ENCODE results near the gene SMIM31. TPM values are rescaled to one million over a fixed set of nuclear protein-coding genes. Genes with fewer than 3 reads are reported as not detected.

SMIM31 gene
- total RNA-seq, 1 experiment from 2014 or later, result not detected

DNA sequence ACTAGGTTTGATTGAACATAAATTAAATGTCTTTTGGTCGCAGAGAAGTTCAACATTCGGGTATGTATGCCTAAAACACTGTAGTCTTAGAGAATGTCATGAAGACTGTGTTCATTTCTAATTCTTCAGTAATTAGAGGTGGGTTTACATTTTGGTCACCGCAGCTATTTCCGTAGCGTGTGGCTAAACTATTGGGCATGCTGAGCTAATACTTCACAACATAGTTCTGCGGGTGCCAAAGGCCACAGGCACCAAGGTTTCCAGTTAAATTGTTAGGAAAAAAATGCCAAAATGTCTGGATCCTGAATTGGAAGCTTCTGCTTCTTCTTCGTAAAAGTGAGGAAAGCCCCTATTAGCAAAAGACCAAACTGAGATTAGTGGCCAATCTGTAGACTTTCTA is 25.1 kb downstream of the SMIM31 start:
- Histone ChIP-seq H3K9me3 (ENCODE audit: control insufficient read depth in 1 of 2, insufficient read depth in 1 of 2, low read depth in 1 of 2, low read length in 2 of 2) (no peaks in the 10 kb centered on the region), H3K27ac (ENCODE audit: low read depth, low read length) (no peak overlapping the region), H2AFZ (ENCODE audit: low read depth, low read length, poor library complexity, severe bottlenecking) (no peak overlapping the region), H3K4me2 (ENCODE audit: low read length) (no peak overlapping the region), H3K9me2 (ENCODE audit: insufficient read depth) (no peaks in the 10 kb centered on the region), H3K36me3 (ENCODE audit: control insufficient read depth in 1 of 2, insufficient read depth in 2 of 2, low read length in 2 of 2) (no peaks in the 10 kb centered on the region), H4K20me1 (ENCODE audit: insufficient read depth) (no peaks in the 10 kb centered on the region), H3K27me3 (ENCODE audit: insufficient read depth, low read length) (no peaks in the 10 kb centered on the region), H3K4me1 (ENCODE audit: control insufficient read depth in 1 of 2, insufficient read depth in 2 of 2, low read length in 2 of 2) (no peaks in the 10 kb centered on the region), H3K79me2 (ENCODE audit: insufficient read depth, low read length) (no peaks in the 10 kb centered on the region), H3K4me3 (replicated peaks in 1 of 2; ENCODE audit: low read depth in 1 of 2, low read length in 2 of 2) (no peak overlapping the region), H3K9ac (ENCODE audit: low read length) (no peak overlapping the region)
- CTCF ChIA-PET, result interaction anchor here (2.2 kb wide), 1 partner anchor 11 kb away, joined by 6 read pairs; no protein-coding TSS in a partner anchor
- intact Hi-C loops (cut with micrococcal nuclease), result loop anchor here (1.0 to 5.0 kb wide), 2 partner anchors 158 to 218 kb away; no protein-coding TSS in a partner anchor
- TF ChIP-seq, protein P1, sequence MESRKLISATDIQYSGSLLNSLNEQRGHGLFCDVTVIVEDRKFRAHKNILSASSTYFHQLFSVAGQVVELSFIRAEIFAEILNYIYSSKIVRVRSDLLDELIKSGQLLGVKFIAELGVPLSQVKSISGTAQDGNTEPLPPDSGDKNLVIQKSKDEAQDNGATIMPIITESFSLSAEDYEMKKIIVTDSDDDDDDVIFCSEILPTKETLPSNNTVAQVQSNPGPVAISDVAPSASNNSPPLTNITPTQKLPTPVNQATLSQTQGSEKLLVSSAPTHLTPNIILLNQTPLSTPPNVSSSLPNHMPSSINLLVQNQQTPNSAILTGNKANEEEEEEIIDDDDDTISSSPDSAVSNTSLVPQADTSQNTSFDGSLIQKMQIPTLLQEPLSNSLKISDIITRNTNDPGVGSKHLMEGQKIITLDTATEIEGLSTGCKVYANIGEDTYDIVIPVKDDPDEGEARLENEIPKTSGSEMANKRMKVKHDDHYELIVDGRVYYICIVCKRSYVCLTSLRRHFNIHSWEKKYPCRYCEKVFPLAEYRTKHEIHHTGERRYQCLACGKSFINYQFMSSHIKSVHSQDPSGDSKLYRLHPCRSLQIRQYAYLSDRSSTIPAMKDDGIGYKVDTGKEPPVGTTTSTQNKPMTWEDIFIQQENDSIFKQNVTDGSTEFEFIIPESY (IDR thresholded peaks at IDR 0.05; ENCODE audit: extremely low read depth, insufficient replicate concordance, low read length), result no peak
- no peak for TF ChIP-seq EZH2phosphoT487 (IDR thresholded peaks at IDR 0.05; ENCODE audit: borderline replicate concordance)
- TF ChIP-seq, protein P2, sequence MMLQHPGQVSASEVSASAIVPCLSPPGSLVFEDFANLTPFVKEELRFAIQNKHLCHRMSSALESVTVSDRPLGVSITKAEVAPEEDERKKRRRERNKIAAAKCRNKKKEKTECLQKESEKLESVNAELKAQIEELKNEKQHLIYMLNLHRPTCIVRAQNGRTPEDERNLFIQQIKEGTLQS (IDR thresholded peaks at IDR 0.05), result no peak
- TF ChIP-seq POLR2A (IDR thresholded peaks at IDR 0.05; ENCODE audit: borderline replicate concordance, extremely low read depth, insufficient read depth, insufficient read length), result no peak
- no peak for TF ChIP-seq POLR2AphosphoS5 (IDR thresholded peaks at IDR 0.05; ENCODE audit: low read depth, low read length)
- TF ChIP-seq SRF (IDR thresholded peaks at IDR 0.05; ENCODE audit: low read depth), result no peak
- TF ChIP-seq, protein P3, sequence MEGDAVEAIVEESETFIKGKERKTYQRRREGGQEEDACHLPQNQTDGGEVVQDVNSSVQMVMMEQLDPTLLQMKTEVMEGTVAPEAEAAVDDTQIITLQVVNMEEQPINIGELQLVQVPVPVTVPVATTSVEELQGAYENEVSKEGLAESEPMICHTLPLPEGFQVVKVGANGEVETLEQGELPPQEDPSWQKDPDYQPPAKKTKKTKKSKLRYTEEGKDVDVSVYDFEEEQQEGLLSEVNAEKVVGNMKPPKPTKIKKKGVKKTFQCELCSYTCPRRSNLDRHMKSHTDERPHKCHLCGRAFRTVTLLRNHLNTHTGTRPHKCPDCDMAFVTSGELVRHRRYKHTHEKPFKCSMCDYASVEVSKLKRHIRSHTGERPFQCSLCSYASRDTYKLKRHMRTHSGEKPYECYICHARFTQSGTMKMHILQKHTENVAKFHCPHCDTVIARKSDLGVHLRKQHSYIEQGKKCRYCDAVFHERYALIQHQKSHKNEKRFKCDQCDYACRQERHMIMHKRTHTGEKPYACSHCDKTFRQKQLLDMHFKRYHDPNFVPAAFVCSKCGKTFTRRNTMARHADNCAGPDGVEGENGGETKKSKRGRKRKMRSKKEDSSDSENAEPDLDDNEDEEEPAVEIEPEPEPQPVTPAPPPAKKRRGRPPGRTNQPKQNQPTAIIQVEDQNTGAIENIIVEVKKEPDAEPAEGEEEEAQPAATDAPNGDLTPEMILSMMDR (IDR thresholded peaks at IDR 0.05 in 2 of 3, conservative IDR thresholded peaks at IDR 0.05 in 1 of 3; ENCODE audit: borderline replicate concordance in 1 of 3, insufficient read depth in 1 of 3, low read depth in 2 of 3, low read length in 2 of 3), result no peak
- no peak for TF ChIP-seq FOSL1 (IDR thresholded peaks at IDR 0.05; ENCODE audit: low read depth)
- no peak for TF ChIP-seq JUND (IDR thresholded peaks at IDR 0.05)
- TF ChIP-seq SIN3A (IDR thresholded peaks at IDR 0.05; ENCODE audit: low read depth), result no peak
- no peak for TF ChIP-seq CEBPB (IDR thresholded peaks at IDR 0.05; ENCODE audit: low read depth)
- TF ChIP-seq, protein P4, sequence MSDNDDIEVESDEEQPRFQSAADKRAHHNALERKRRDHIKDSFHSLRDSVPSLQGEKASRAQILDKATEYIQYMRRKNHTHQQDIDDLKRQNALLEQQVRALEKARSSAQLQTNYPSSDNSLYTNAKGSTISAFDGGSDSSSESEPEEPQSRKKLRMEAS (IDR thresholded peaks at IDR 0.05), result no peak
- TF ChIP-seq YY1 (IDR thresholded peaks at IDR 0.05; ENCODE audit: extremely low read depth, insufficient replicate concordance, low read depth, low read length), result no peak
- TF ChIP-seq ELF1 (IDR thresholded peaks at IDR 0.05; ENCODE audit: borderline replicate concordance, low read depth), result no peak
- no peak for TF ChIP-seq TCF7L2 (IDR thresholded peaks at IDR 0.05; ENCODE audit: borderline replicate concordance, extremely low read depth, insufficient read depth, insufficient read length)
- TF ChIP-seq SP1 (IDR thresholded peaks at IDR 0.05; ENCODE audit: low read depth), result no peak
- no peak for TF ChIP-seq RAD21 (IDR thresholded peaks at IDR 0.05; ENCODE audit: low read depth)
- TF ChIP-seq ZFX (IDR thresholded peaks at IDR 0.05), result no peak
- no peak for TF ChIP-seq EZH2 (IDR thresholded peaks at IDR 0.05)
- TF ChIP-seq CBX3 (IDR thresholded peaks at IDR 0.05; ENCODE audit: low read depth), result no peak
- BruUV-seq (replicated peaks), result no TSS peak
- RAD21 ChIA-PET (ENCODE audit: low non-redundant PET in 1 of 2, low total read pairs in 2 of 2, uncharacterized antibody in 2 of 2, unreplicated experiment in 2 of 2), result no interaction called here
- ATAC-seq (no peak), DNase-seq (ENCODE audit: low read depth, low spot score) (no peak)
- POLR2A ChIA-PET, result no interaction called here

All from HCT116 (cell line).